Bladder microvascular endothelial cell (primary cell): Measurements from ENCODE around the gene MYL11. TPM values are rescaled to one million over a fixed set of nuclear protein-coding genes. Genes with fewer than 3 reads are reported as not detected.

ENCODE experiments used
- total RNA-seq: library from RNA; depleted of rRNA; stranded (reverse); fragments of >200 nt; gene quantifications from 2 replicates; pipeline ENCODE4 v1.2.3, GENCODE V29; 2014

MYL11 gene, protein sequence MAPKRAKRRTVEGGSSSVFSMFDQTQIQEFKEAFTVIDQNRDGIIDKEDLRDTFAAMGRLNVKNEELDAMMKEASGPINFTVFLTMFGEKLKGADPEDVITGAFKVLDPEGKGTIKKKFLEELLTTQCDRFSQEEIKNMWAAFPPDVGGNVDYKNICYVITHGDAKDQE
- 0.97 TPM in 1 of 2 replicates, not detected in the other for total RNA-seq

DNA sequence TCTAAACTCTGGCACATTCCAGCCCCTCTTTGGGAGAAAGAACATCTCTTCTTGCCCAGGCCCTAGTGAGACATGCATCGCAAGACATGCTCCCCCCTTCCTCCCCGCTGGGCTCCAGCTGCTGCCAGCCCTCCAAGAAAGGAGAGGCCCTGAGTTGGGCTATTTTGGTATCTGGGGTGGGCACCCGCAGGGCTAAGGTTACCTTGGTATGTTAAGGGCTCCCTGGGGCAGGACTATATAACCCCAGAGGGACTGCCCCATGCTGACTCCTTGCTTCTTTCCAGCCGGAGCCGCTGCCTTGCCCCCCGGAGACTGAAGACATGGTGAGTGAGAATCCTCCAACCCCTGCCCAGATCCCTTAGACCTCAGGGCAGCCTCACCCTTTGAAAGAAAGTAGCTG, at the start of gene MYL11:
Gene MYL11 (plus strand): TSS at position 265 of the 400 bp plus-strand sequence. CDS start 56 bp downstream, at position 321.

DNA sequence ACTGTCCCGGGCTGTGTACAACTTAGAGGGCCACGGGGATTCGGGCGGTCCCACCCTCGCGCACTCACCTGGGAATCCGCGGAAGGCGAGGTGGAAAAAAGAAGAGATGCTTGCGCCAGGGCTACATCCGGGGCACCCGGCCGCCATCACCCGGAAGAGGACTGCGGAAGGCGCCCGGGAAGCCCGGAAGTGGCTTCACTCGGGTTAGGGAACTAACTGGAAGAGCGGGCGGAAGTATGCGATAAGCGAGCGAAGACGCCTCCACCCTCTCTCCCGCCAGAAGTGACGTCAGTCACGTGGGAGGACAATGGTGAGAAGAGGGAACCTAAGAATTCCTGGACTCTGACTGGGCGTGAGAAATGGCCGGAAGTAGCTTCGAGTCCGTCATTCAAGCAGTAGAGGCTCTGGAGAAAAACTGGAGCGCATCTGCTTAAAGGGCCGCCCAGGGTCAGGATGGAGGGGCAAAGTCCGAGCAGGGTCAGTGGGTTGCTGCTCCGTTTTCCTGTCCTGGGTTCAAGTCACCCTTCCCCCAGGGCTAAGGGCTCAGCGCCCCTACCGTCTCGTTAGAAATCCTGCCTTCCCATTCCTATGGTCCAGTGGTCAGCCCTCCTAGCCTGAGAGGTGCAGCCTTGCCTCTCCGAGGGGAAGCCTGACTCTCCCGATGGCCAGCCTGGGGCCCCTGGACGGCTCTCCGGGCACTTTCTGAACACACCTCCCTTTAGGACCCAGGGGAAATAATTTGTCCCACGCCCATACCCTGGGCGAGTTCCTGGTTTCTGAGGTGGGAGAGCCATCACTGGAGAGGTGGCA, 19.3 kb upstream of the MYL11 start, which contains the start of gene CD2BP2:
Gene CD2BP2 (minus strand): TSS at position 165 of the 810 bp plus-strand sequence. CDS start 627 bp downstream, outside the sequence.

DNA sequence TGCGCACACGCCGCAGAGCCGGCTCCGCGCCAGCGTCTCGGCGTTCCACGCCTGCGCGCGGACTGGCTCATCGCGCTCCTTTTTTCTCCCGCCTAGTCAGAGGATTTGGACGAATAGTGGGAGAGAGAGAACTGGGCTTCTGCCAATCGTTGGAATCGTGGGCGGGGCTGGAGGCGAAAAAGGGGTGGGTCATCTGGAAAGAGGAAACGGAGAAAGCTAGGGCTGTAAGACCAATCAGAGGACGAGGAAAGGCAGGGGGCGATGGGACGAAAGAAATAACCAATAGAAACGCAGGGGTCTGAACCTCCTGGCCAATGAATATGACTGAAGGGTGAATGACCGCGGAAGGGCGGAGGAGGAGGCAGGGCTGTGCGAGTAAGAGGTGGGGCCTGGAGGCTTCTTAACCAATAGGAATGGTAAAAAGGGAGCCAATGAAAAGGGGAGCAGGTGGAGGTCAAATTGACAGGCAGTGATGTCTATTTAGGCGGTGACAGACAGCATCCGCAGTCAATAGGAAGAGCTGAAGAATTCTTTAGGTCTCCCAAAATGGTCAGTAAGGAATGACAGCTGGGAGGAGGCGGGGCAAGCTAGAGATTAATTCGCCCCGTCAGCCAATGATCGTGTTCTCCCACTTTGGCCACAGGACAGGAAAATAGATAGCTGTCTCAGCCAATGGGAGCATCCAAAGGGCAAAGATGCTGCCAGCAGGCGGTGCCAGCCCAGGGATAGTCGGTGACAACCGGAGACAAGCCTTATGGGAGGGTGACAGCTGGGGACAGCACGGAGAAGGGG, 4.0 kb upstream of the MYL11 start, which contains the start of gene TBC1D10B:
Gene TBC1D10B (minus strand): TSS at position 39 of the 792 bp plus-strand sequence. CDS start 311 bp downstream, outside the sequence.

DNA sequence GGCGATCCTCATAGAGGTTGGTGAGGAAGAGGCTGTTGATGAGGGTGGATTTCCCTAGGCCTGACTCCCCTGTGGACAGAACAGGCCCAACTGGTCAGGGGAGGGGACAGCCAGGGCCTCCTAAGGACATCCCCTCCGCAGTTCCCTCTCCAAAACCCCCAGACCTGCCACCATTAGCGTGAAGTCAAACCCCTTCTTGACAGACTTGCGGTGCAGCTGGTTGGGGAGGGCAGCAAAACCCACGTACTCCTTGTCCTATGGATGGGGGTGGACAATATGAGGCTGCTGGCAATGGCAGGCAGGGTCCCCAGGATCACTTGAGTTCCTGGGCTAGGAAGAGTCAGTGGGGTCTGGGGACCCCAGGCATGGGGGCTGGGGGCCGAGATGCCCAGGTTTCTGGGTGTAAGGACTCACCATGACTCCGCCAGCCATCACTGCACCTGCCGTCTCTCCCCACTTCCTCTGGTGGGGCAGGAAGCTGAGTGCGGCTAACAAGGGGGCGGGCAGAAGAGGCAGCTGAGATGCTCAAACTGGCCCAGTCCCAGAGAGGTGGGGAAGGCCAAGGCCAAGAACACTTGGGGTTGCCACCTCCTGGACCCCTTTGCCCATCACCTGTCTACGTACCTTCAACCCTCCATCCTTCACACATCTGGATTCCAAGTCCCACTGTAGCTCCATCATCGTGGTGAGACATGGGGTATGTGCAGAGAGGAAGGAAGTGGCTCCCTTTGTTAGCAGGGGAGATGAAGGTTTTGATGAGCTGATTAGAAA, 7.7 kb downstream of the MYL11 start, which contains the start of gene SEPTIN1:
Gene SEPTIN1 (minus strand): TSS at position 451 of the 771 bp plus-strand sequence. CDS start 19 bp downstream, at position 432.

DNA sequence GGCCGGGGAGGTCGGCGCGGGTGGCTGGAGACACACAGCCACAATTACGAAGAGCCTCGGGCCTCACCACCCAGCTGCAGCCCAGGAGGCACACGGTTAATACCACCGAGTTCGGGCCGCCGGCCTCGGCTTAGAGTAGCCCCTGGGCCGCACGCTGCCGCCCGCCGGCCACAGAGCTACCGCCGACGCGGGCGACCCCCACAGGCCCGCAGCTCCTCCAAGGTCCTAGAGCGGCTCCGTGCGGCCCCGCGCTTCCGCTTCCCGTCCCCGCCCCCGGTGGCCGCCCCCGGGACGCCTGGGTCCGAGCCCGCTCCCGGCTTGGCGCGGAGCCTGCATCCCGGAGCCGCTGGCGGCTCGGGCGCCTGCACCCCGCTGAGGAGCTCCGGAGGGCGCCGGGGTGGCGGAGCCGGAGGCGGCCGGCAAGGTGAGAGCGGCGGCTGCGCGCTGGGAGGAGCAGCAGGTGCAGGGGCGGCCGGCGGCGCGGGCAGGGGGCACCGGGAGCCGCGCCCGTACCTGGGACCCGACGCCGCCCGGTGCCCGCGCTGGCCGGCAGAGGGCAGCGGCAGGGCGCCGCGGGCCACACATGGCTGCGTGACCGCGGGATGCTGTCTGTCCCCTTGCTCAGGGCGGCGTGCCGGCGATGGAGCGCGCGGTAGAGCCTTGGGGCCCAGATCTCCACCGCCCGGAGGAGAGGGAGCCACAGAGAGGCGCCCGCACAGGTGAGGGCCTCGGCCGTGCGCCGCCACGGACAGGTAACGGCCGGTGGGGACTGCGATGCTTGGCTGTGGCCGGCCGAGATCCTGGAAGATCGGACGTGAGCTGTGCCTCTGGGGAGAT, 20.8 kb downstream of the MYL11 start, which contains the start of gene ZNF48:
Gene ZNF48 (plus strand): TSS at position 266 of the 837 bp plus-strand sequence. CDS start 375 bp downstream, at position 641.

DNA sequence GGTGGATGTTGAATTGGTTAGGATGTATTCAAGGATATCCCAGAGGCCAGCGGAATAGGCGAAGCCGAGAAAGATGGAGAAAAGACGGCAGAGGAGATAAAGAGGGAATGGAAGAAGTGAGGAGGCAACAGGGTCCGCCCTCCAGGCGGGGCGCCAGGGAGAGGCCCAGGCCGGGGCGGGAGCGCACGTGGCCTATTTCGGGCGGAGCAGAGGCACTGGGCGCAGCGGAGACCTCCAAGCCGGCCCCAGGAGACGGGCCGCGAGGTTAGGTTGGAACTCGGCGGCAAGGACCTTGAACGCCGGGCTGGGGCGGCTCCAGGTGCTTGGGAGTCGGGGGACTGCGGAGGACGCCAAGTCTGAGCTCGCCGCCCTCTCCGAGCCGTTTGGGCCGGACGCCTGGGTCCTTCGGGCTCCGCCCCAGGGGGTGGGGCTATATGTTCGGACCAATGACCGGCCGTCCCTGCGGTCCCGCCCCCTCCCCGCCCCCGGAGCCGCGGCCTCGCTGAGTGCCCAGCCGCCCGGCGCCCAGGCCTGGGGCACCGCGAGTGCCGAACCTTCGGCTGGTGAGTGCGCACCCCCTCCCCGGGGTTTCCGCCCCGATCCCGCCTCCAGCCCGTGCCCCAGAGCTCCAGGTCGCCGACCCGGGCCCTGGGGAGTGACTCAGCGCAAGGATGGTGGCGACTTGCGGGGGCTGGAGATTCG, 32.7 kb downstream of the MYL11 start, which contains the start of gene ZNF771:
Gene ZNF771 (plus strand): TSS at position 505 of the 702 bp plus-strand sequence. CDS start 448 bp downstream, outside the sequence.

Other genes starting within 250 kb of the MYL11 start
- gene CORO1A, start 191.2 kb upstream of the MYL11 start, total RNA-seq: 3.1 and 3.2 TPM in 2 replicates
- gene BOLA2B, start 181.1 kb upstream of the MYL11 start, total RNA-seq: 28.4 and 30.9 TPM in 2 replicates
- 41.9 and 45.5 TPM in 2 replicates for gene SLX1A, start 180.9 kb upstream of the MYL11 start, total RNA-seq
- 2.3 and 4.7 TPM in 2 replicates for gene SULT1A3, start 175.5 kb upstream of the MYL11 start, total RNA-seq
- gene NPIPB13, start 126.3 kb upstream of the MYL11 start, total RNA-seq: 0.16 and 6.2 TPM in 2 replicates
- gene CD2BP2, start 19.5 kb upstream of the MYL11 start, total RNA-seq: 42.1 and 51.8 TPM in 2 replicates
- gene TBC1D10B, start 4.3 kb upstream of the MYL11 start, total RNA-seq: 26.9 and 47.2 TPM in 2 replicates
- 0.50 TPM in 1 of 2 replicates, not detected in the other for gene SEPTIN1, start 7.8 kb downstream of the MYL11 start, total RNA-seq
- 9.1 and 13.3 TPM in 2 replicates for gene ZNF48, start 20.6 kb downstream of the MYL11 start, total RNA-seq
- 7.8 and 9.0 TPM in 2 replicates for gene ZNF771, start 32.8 kb downstream of the MYL11 start, total RNA-seq
- 29.2 and 37.9 TPM in 2 replicates for gene DCTPP1, start 55.2 kb downstream of the MYL11 start, total RNA-seq
- 11.2 and 18.0 TPM in 2 replicates for gene SEPHS2, start 71.1 kb downstream of the MYL11 start, total RNA-seq
- not detected in 2 replicates for gene ITGAL, start 97.9 kb downstream of the MYL11 start, total RNA-seq
- 9.4 and 13.2 TPM in 2 replicates for gene ZNF768, start 151.8 kb downstream of the MYL11 start, total RNA-seq
- 3.9 and 8.4 TPM in 2 replicates for gene ZNF747, start 160.1 kb downstream of the MYL11 start, total RNA-seq
- gene ZNF764, start 183.6 kb downstream of the MYL11 start, total RNA-seq: 2.8 and 3.5 TPM in 2 replicates
- gene ZNF688, start 196.9 kb downstream of the MYL11 start, total RNA-seq: 9.1 and 10.6 TPM in 2 replicates
- gene ZNF785, start 210.9 kb downstream of the MYL11 start, total RNA-seq: 6.8 and 10.0 TPM in 2 replicates
- 2.9 and 4.0 TPM in 2 replicates for gene ZNF689, start 235.6 kb downstream of the MYL11 start, total RNA-seq